OCI-LY7 (cell line): ENCODE data around the gene CNPPD1. TPM values are rescaled to one million over a fixed set of nuclear protein-coding genes. Genes with fewer than 3 reads are reported as not detected.
"Not testable (repeated sequence)": the region's sequence is repeated elsewhere in the genome, so short reads cannot be mapped to it uniquely, and the experiment has no call there.

Experiments
- BruUV-seq: library from RNA; stranded (reverse); fragments of 400-500 nt; replicated peaks from 2 replicates; lab custom pipeline; 2021; lab: Mats Ljungman, UMichigan
- CTCF ChIA-PET: fragments of 300-600 bp; sonication (Branson Sonifier 250); formaldehyde crosslinking; loops from one replicate; lab custom pipeline; 2022; ENCODE audit warnings: antibody characterized with exemption; ENCODE audit not compliant: unreplicated experiment; lab: Charles Lee
- POLR2A ChIA-PET: fragments of 300-600 bp; sonication (Branson Sonifier 250); formaldehyde crosslinking; loops from one replicate; lab custom pipeline; 2022; ENCODE audit warnings: antibody characterized with exemption; lab: Charles Lee
- DNase-seq: peaks from one replicate; pipeline ENCODE4 v3.0.0-alpha.2; 2015; ENCODE audit warnings: low spot score
- H2AFZ ChIP-seq: fragments of 200-600 bp; sonication (generic), shearing (Covaris generic); 2 replicates; pipeline ENCODE4 v1.6.1; 2014; ENCODE audit warnings: mild to moderate bottlenecking, antibody characterized with exemption, low read length, moderate library complexity
- H3K27ac ChIP-seq: fragments of 200-600 bp; sonication (generic); 2 replicates; pipeline ENCODE4 v1.5.1; 2014; ENCODE audit warnings: mixed run types, low read depth, mild to moderate bottlenecking, moderate library complexity, low read length, inconsistent platforms; ENCODE audit not compliant: poor library complexity, severe bottlenecking
- H3K36me3 ChIP-seq: fragments of 200-600 bp; sonication (generic); 2 replicates; pipeline ENCODE4 v1.6.1; 2014; ENCODE audit warnings: mild to moderate bottlenecking, antibody characterized with exemption, low read length, moderate library complexity, mixed read lengths; ENCODE audit not compliant: insufficient read depth
- H3K4me1 ChIP-seq: fragments of 200-600 bp; sonication (generic); 2 replicates; pipeline ENCODE4 v1.5.1; 2014; ENCODE audit warnings: mild to moderate bottlenecking, low read length; ENCODE audit not compliant: insufficient read depth, poor library complexity, severe bottlenecking
- H3K4me2 ChIP-seq: fragments of 200-600 bp; sonication (generic); 2 replicates; pipeline ENCODE4 v1.6.1; 2014; ENCODE audit warnings: mild to moderate bottlenecking, low read length
- H3K4me3 ChIP-seq: fragments of 200-600 bp; sonication (generic); 2 replicates; pipeline ENCODE4 v1.5.1; 2014; ENCODE audit warnings: mild to moderate bottlenecking, low read depth, low read length; ENCODE audit not compliant: poor library complexity, severe bottlenecking
- H3K79me2 ChIP-seq: fragments of 200-600 bp; sonication (generic); 2 replicates; pipeline ENCODE4 v1.6.1; 2016; ENCODE audit warnings: low read depth, mild to moderate bottlenecking, low read length, moderate library complexity, mixed read lengths; ENCODE audit not compliant: insufficient read depth
- H3K9me2 ChIP-seq: fragments of 200-600 bp; sonication (generic); 2 replicates; pipeline ENCODE4 v1.6.1; 2016; ENCODE audit warnings: mild to moderate bottlenecking, low read length, mixed read lengths; ENCODE audit not compliant: insufficient read depth
- H3K9me3 ChIP-seq: fragments of 200-600 bp; sonication (generic); 2 replicates; pipeline ENCODE4 v1.6.1; 2014; ENCODE audit warnings: mild to moderate bottlenecking, mixed run types, low read length, mixed read lengths
- H4K20me1 ChIP-seq: fragments of 200-600 bp; sonication (generic); 2 replicates; pipeline ENCODE4 v1.6.1; 2014; ENCODE audit warnings: mild to moderate bottlenecking, antibody characterized with exemption, low read length, moderate library complexity, mixed read lengths; ENCODE audit not compliant: insufficient read depth
- CTCF ChIP-seq: fragments of 200-600 bp; sonication (generic); conservative IDR thresholded peaks from 2 replicates; pipeline ENCODE4 v1.5.1; 2014; ENCODE audit warnings: mild to moderate bottlenecking, antibody characterized with exemption, low read length, moderate library complexity, mixed read lengths
- EZH2phosphoT487 ChIP-seq: fragments of 200-600 bp; sonication (generic); IDR thresholded peaks from 2 replicates; pipeline ENCODE4 v1.6.1; 2018; ENCODE audit warnings: low read depth, borderline replicate concordance, mild to moderate bottlenecking, mixed run types, antibody characterized with exemption, low read length, moderate library complexity, mixed read lengths
- intact Hi-C: fragments of 100-400 bp; cut with micrococcal nuclease; formaldehyde crosslinking; loops from one replicate; pipeline ENCODE4 v1.10.0; 2022; ENCODE audit not compliant: unreplicated experiment
- total RNA-seq, 2 experiments: library from RNA; depleted of rRNA in 1 of 2; stranded (reverse); fragments of >200 nt in 1 of 2; shearing (Covaris generic) in 1 of 2; gene quantifications; 2 replicates each; pipeline ENCODE4 v1.2.3, GENCODE V29; 2014 to 2022

The CNPPD1 gene
- total RNA-seq, 2 experiments from 2014 or later = 39.2 to 68.2 TPM

GRCh38 chr2:219200502-219201326 is 24.0 kb upstream of the CNPPD1 start:
- BruUV-seq, DNase-seq: not testable (repeated sequence)

DNA sequence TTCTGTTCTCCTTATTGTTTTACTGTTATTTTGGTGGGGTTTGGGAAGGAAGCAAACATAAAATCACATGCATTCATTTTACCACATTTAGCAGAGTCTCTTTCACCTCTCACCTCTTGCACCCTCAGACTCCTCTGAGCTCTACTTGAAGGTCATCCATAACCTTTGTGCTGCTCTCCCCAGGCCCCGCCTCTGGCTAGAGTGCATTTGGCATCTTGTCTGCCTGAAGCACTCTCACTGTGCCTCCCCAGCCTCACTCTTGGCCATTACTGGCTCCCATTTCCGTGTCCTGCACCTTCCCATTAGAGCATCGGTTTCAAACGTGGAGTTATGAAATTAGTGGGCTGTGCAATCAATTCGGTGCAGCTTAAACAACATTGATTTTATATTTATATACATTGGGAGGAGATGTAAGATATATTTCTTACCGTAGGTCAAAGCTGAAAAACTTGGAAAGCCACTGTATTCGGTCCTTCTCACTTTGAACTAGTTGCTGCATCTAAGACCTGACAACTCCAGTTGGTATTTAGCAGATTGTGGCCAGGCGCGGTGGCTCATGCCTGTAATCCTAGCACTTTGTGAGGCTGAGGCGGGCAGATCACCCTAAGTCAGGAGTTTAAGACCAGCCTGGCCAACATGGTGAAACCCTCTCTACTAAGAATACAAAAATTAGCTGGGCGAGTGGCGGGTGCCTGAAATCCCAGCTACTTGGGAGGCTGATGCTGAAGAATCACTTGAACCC is 22.9 kb upstream of the CNPPD1 start:
- no TSS peak for BruUV-seq
- POLR2A ChIA-PET = interaction anchor here (0.9 kb wide), 1 partner anchor 8 kb away, joined by 4 read pairs; no protein-coding TSS in a partner anchor
- no peak overlapping the region for H3K27ac ChIP-seq

More at GRCh38 chr2:219200502-219201326, 24.0 kb upstream of the CNPPD1 start:
- CTCF ChIA-PET = interaction anchor here (0.6 kb wide), 1 partner anchor 19 kb away, joined by 3 read pairs; no protein-coding TSS in a partner anchor
- H3K4me2 ChIP-seq, H3K9me2 ChIP-seq, H3K79me2 ChIP-seq, H4K20me1 ChIP-seq, H3K27ac ChIP-seq, intact Hi-C loops, H2AFZ ChIP-seq, H3K4me1 ChIP-seq, H3K4me3 ChIP-seq, H3K36me3 ChIP-seq, H3K9me3 ChIP-seq: not testable (repeated sequence)
- POLR2A ChIA-PET = interaction anchor here (0.9 to 1.6 kb wide), 3 partner anchors 9 to 24 kb away, joined by 4 to 5 read pairs (median 4); partner anchors contain the start of gene CNPPD1

More for the DNA sequence above, 22.9 kb upstream of the CNPPD1 start:
- DNase-seq = no peak
- Histone ChIP-seq H3K36me3 (no peaks in the 10 kb centered on the region), H3K9me2 (no peaks in the 10 kb centered on the region), H3K79me2 (no peaks in the 10 kb centered on the region), H2AFZ (no peak overlapping the region), H4K20me1 (no peaks in the 10 kb centered on the region), H3K9me3 (peaks cover 3% of the 10 kb centered on the region; the same call in 1 of the 2 replicates), H3K4me2 (no peak overlapping the region), H3K4me1 (no peaks in the 10 kb centered on the region), H3K4me3 (no peak overlapping the region)
- CTCF ChIA-PET = interaction anchor here (0.7 kb wide), 1 partner anchor 28 kb away, joined by 3 read pairs; no protein-coding TSS in a partner anchor
- TF ChIP-seq EZH2phosphoT487 (no peak), CTCF (no peak)
- intact Hi-C loops = no loop called here
